Esophagus muscularis mucosa (tissue), 4 donors: Measurements from ENCODE around the gene COBL. TPM values are rescaled to one million over a fixed set of nuclear protein-coding genes. Genes with fewer than 3 reads are reported as not detected.

Experiments used
- DNase-seq: peaks from one replicate; pipeline ENCODE4 v3.0.0-alpha.2; 2017; ENCODE audit errors: extremely low spot score
- H3K27ac ChIP-seq, 4 donors: fragments of 200-600 bp; sonication (generic); replicated peaks in 1 of 4; 1 replicate in 3 of 4; 2 replicates in 1 of 4; pipeline ENCODE4 v1.5.1; 2016 to 2019; ENCODE audit warnings: mild to moderate bottlenecking in 1 of 4
- H3K27me3 ChIP-seq, 4 donors: fragments of 200-600 bp; sonication (generic); one replicate each; pipeline versions ENCODE4 v1.5.1 to v1.6.0; 2016 to 2019
- H3K36me3 ChIP-seq, 4 donors: fragments of 200-600 bp; sonication (generic); one replicate each; pipeline ENCODE4 v1.5.1; 2016 to 2019
- H3K4me1 ChIP-seq, 4 donors: fragments of 200-600 bp; sonication (generic); one replicate each; pipeline ENCODE4 v1.5.1; 2016 to 2019
- H3K4me3 ChIP-seq, 4 donors: fragments of 200-600 bp; sonication (generic); 1 replicate in 2 of 4; 2 replicates in 2 of 4; pipeline ENCODE4 v1.5.1; 2016 to 2019; ENCODE audit warnings: mild to moderate bottlenecking in 4 of 4, moderate library complexity in 1 of 4
- H3K9me3 ChIP-seq, 4 donors: fragments of 200-600 bp; sonication (generic); 1 replicate in 3 of 4; 2 replicates in 1 of 4; pipeline ENCODE4 v1.5.1; 2016 to 2019
- CTCF ChIP-seq, 3 experiments: fragments of 200-600 bp in 2 of 3; fragments of 450-650 bp in 1 of 3; sonication (generic) in 2 of 3; IDR thresholded peaks; one replicate each; pipeline ENCODE4 v1.5.1; 2017 to 2019; ENCODE audit warnings: antibody characterized with exemption in 3 of 3, mild to moderate bottlenecking in 2 of 3, moderate library complexity in 1 of 3
- EP300 ChIP-seq: sonication (generic); formaldehyde crosslinking; IDR thresholded peaks from one replicate; pipeline ENCODE4 v1.6.1; 2017; ENCODE audit warnings: antibody characterized with exemption
- POLR2A ChIP-seq: fragments of 450-650 bp; IDR thresholded peaks from one replicate; pipeline ENCODE4 v1.6.1; 2017; ENCODE audit warnings: antibody characterized with exemption, moderate library complexity, mild to moderate bottlenecking, low read depth
- POLR2AphosphoS5 ChIP-seq, 2 donors: sonication (generic); formaldehyde crosslinking; IDR thresholded peaks; one replicate each; pipeline ENCODE4 v1.6.1; 2017; ENCODE audit warnings: antibody characterized with exemption in 2 of 2
- WGBS: methylation state at CpG from one replicate; pipeline ENCODE4 v1.1.5; 2018; 5-methylcytosine and 5-hydroxymethylcytosine counted together
- intact Hi-C: fragments of 100-400 bp; cut with DNase I; formaldehyde crosslinking; loops from one replicate; pipeline ENCODE4 v1.15.1; 2023
- total RNA-seq, 4 donors: library from RNA; depleted of rRNA; stranded (reverse); fragments of >200 nt; gene quantifications; one replicate each; pipeline versions ENCODE4 v1.1.0 to v1.2.1, GENCODE V29; 2016

The COBL gene
- total RNA-seq, 4 donors from 2014 or later = 29.8 to 51.4 (median 45.9) TPM

- Histone ChIP-seq H3K4me3 (no peak overlapping the region), H3K9me3 (no peaks in the 10 kb centered on the region), H3K36me3 (no peaks in the 10 kb centered on the region), H3K4me1 (peaks cover 0 to 10% (median 0%) of the 10 kb centered on the region in 4 donors), H3K27me3 (no peaks in the 10 kb centered on the region), H3K27ac (no peak overlapping the region)
- TF ChIP-seq CTCF (IDR thresholded peaks at IDR 0.05) (no peak), POLR2AphosphoS5 (IDR thresholded peaks at IDR 0.05) (no peak), EP300 (no peak), POLR2A (no peak)
- intact Hi-C loops = no loop called here
- DNase-seq = no peak
- 75% methylated on average over 1 of the region's 1 CpG for WGBS
These were observed 11.8 kb upstream of the COBL start for GRCh38 chr7:51328351-51328801.

GRCh38 chr7:51327287-51327717 lies 10.7 kb upstream of the COBL start:
- no peak overlapping the region for H3K27ac ChIP-seq
- no peak for DNase-seq
- no peaks in the 10 kb centered on the region for H3K27me3 ChIP-seq
- no peak overlapping the region for H3K4me3 ChIP-seq
- WGBS = 48% methylated on average over 2 of the region's 6 CpGs
- no peaks in the 10 kb centered on the region for H3K9me3 ChIP-seq
- intact Hi-C loops = no loop called here
- TF ChIP-seq CTCF (IDR thresholded peaks at IDR 0.05) = no peak
- TF ChIP-seq EP300 = no peak
- TF ChIP-seq POLR2AphosphoS5 (IDR thresholded peaks at IDR 0.05) = no peak
- TF ChIP-seq POLR2A = no peak
- peaks cover 0 to 10% (median 0%) of the 10 kb centered on the region in 4 donors for H3K4me1 ChIP-seq
- H3K36me3 ChIP-seq = no peaks in the 10 kb centered on the region

GRCh38 chr7:51326656-51327286 lies 10.2 kb upstream of the COBL start:
- no peaks in the 10 kb centered on the region for H3K9me3 ChIP-seq
- H3K4me1 ChIP-seq = peaks cover 0 to 10% (median 0%) of the 10 kb centered on the region in 4 donors
- no peak for TF ChIP-seq CTCF (IDR thresholded peaks at IDR 0.05)
- no peak for TF ChIP-seq EP300
- TF ChIP-seq POLR2A = no peak
- TF ChIP-seq POLR2AphosphoS5 (IDR thresholded peaks at IDR 0.05) = no peak
- H3K36me3 ChIP-seq = no peaks in the 10 kb centered on the region
- DNase-seq = no peak
- H3K4me3 ChIP-seq = no peak overlapping the region
- 70% methylated on average over 13 of the region's 14 CpGs for WGBS
- no peaks in the 10 kb centered on the region for H3K27me3 ChIP-seq
- intact Hi-C loops = no loop called here
- no peak overlapping the region for H3K27ac ChIP-seq

GRCh38 chr7:51325908-51326307 lies 9.3 kb upstream of the COBL start:
- H3K4me1 ChIP-seq = peaks cover 0 to 10% (median 0%) of the 10 kb centered on the region in 4 donors
- no peak for DNase-seq
- no peak for TF ChIP-seq POLR2A
- no peak for TF ChIP-seq CTCF (IDR thresholded peaks at IDR 0.05)
- no peak for TF ChIP-seq POLR2AphosphoS5 (IDR thresholded peaks at IDR 0.05)
- no peak for TF ChIP-seq EP300
- intact Hi-C loops = no loop called here
- no peak overlapping the region for H3K27ac ChIP-seq
- no peaks in the 10 kb centered on the region for H3K36me3 ChIP-seq
- H3K9me3 ChIP-seq = no peaks in the 10 kb centered on the region
- no peak overlapping the region for H3K4me3 ChIP-seq
- H3K27me3 ChIP-seq = no peaks in the 10 kb centered on the region

GRCh38 chr7:51325261-51325676 lies 8.7 kb upstream of the COBL start:
- 82% methylated on average over 6 of the region's 6 CpGs for WGBS
- intact Hi-C loops = no loop called here
- no peaks in the 10 kb centered on the region for H3K9me3 ChIP-seq
- DNase-seq = no peak
- H3K4me1 ChIP-seq = peaks cover 0 to 10% (median 0%) of the 10 kb centered on the region in 4 donors
- no peaks in the 10 kb centered on the region for H3K27me3 ChIP-seq
- no peak overlapping the region for H3K4me3 ChIP-seq
- no peak overlapping the region for H3K27ac ChIP-seq
- no peaks in the 10 kb centered on the region for H3K36me3 ChIP-seq
- TF ChIP-seq EP300 = no peak
- no peak for TF ChIP-seq CTCF (IDR thresholded peaks at IDR 0.05)
- TF ChIP-seq POLR2AphosphoS5 (IDR thresholded peaks at IDR 0.05) = no peak
